C4-2B (cell line): ENCODE results near the gene METTL15.

Experiments
- H3K27ac ChIP-seq: fragments of 450-650 bp; 2 replicates; pipeline ENCODE4 v1.5.1; 2017
- ZFX ChIP-seq: fragments of 450-650 bp; IDR thresholded peaks from 2 replicates; pipeline ENCODE4 v1.6.1; 2017
- TF ChIP-seq, protein P1 (sequence below): fragments of 450-650 bp; conservative IDR thresholded peaks from 2 replicates; pipeline ENCODE4 v1.5.1; 2017; ENCODE audit warnings: mild to moderate bottlenecking

The METTL15 gene

DNA sequence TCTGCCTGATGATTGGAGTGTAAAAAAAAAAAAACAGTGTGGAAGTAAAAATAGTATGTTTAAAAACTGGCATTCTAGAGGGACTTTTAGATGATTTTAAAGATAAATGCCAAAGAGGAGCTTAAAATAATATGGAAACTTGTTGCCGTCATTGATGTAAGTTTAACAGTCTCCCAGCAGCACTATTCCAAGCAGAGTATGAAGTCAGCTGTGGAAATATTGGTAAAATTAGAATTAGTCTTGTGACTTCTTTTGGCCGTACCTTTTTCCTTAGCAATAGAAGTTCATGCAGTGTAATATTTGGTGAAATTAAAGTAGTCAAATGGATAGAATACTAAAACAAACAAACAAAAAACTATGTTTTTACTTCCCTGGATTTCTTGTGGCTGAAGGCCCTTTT lies 134.9 kb downstream of the METTL15 start:
- no peak for TF ChIP-seq ZFX
- TF ChIP-seq, protein P1, sequence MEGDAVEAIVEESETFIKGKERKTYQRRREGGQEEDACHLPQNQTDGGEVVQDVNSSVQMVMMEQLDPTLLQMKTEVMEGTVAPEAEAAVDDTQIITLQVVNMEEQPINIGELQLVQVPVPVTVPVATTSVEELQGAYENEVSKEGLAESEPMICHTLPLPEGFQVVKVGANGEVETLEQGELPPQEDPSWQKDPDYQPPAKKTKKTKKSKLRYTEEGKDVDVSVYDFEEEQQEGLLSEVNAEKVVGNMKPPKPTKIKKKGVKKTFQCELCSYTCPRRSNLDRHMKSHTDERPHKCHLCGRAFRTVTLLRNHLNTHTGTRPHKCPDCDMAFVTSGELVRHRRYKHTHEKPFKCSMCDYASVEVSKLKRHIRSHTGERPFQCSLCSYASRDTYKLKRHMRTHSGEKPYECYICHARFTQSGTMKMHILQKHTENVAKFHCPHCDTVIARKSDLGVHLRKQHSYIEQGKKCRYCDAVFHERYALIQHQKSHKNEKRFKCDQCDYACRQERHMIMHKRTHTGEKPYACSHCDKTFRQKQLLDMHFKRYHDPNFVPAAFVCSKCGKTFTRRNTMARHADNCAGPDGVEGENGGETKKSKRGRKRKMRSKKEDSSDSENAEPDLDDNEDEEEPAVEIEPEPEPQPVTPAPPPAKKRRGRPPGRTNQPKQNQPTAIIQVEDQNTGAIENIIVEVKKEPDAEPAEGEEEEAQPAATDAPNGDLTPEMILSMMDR: no peak
- H3K27ac ChIP-seq: no peak overlapping the region

- H3K27ac ChIP-seq: no peak overlapping the region
- TF ChIP-seq, protein P1: no peak
- no peak for TF ChIP-seq ZFX
These were observed 135.4 kb downstream of the METTL15 start for GRCh38 chr11:28243581-28243980.

DNA sequence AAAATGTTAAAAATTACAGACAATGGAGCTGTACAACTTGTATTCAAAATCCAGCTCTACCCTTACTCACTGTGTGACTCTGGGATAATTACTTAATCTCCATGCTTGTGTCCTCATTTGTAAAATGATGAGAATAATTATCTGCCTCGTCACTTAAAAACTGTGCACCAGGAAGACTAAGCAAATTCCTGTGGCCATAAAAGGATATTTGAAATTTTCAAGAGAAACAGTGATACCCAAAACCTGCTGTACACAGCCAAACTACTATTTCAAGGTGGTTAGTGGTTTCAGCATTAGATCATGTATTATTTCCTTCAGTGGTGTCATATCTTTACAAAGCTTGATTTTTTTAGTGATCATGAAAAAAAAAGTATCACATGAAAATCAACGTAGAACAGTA lies 136.9 kb downstream of the METTL15 start:
- TF ChIP-seq, protein P1: no peak
- no peak for TF ChIP-seq ZFX
- H3K27ac ChIP-seq: no peak overlapping the region

GRCh38 chr11:28250192-28250591 lies 142.0 kb downstream of the METTL15 start:
- H3K27ac ChIP-seq: no peak overlapping the region
- no peak for TF ChIP-seq ZFX
- TF ChIP-seq, protein P1: no peak

- no peak for TF ChIP-seq ZFX
- TF ChIP-seq, protein P1: no peak
- no peak overlapping the region for H3K27ac ChIP-seq
These were observed 143.1 kb downstream of the METTL15 start for GRCh38 chr11:28251257-28251656.

GRCh38 chr11:28257761-28258160 lies 149.6 kb downstream of the METTL15 start:
- H3K27ac ChIP-seq: no peak overlapping the region
- TF ChIP-seq ZFX: no peak
- TF ChIP-seq, protein P1: no peak

GRCh38 chr11:28259177-28259843 lies 151.1 kb downstream of the METTL15 start:
- H3K27ac ChIP-seq: no peak overlapping the region
- TF ChIP-seq, protein P1: no peak
- no peak for TF ChIP-seq ZFX
